Large intestine (tissue), 3 donors: Measurements from ENCODE around the gene EIF4G3. TPM values are rescaled to one million over a fixed set of nuclear protein-coding genes. Genes with fewer than 3 reads are reported as not detected.
"Not testable (repeated sequence)": the region's sequence is repeated elsewhere in the genome, so short reads cannot be mapped to it uniquely, and the experiment has no call there.

Experiments
- DNase-seq, 2 donors: peaks; one replicate each; pipeline versions ENCODE4 v3.0.0 to v3.0.0-alpha.2; 2013
- H3K27ac ChIP-seq: one replicate; pipeline ENCODE4 v1.5.1; 2013; ENCODE audit warnings: low read length
- H3K27me3 ChIP-seq: 2 replicates; pipeline ENCODE4 v1.6.1; 2013; ENCODE audit warnings: low read length; ENCODE audit not compliant: control insufficient read depth, insufficient read depth
- H3K36me3 ChIP-seq: 2 replicates; pipeline ENCODE4 v1.6.1; 2013; ENCODE audit warnings: low read length; ENCODE audit not compliant: control insufficient read depth, insufficient read depth
- H3K4me1 ChIP-seq: one replicate; pipeline ENCODE4 v1.6.1; 2013; ENCODE audit warnings: low read length; ENCODE audit not compliant: control insufficient read depth, insufficient read depth
- H3K4me3 ChIP-seq: one replicate; pipeline ENCODE4 v1.5.1; 2013; ENCODE audit warnings: low read length
- H3K9me3 ChIP-seq: one replicate; pipeline ENCODE4 v1.6.1; 2013; ENCODE audit warnings: mild to moderate bottlenecking, low read depth, low read length, moderate library complexity; ENCODE audit not compliant: control insufficient read depth
- WGBS: methylation state at CpG from one replicate; pipeline ENCODE4 v1.1.5; 2013; ENCODE audit warnings: low lambda C conversion rate; ENCODE audit not compliant: insufficient coverage; 5-methylcytosine and 5-hydroxymethylcytosine counted together
- polyA plus RNA-seq: library from polyadenylated mRNA; unstranded; fragments of 120-200 nt; gene quantifications from one replicate; pipeline ENCODE4 v1.2.1, GENCODE V29; 2013

EIF4G3 gene
- polyA plus RNA-seq, 1 donor = 37.8 TPM

GRCh38 chr1:20868263-20868662 is 308.4 kb downstream of the EIF4G3 start:
- Histone ChIP-seq H3K9me3 (no peaks in the 10 kb centered on the region), H3K4me3 (no peak overlapping the region), H3K27me3 (no peaks in the 10 kb centered on the region), H3K27ac (no peak overlapping the region), H3K36me3 (peaks cover 15% of the 10 kb centered on the region), H3K4me1 (no peaks in the 10 kb centered on the region)
- no peak for DNase-seq
- 100% methylated on average over 1 of the region's 2 CpGs for WGBS

- Histone ChIP-seq H3K27me3 (no peaks in the 10 kb centered on the region), H3K4me1 (no peaks in the 10 kb centered on the region), H3K27ac (no peak overlapping the region), H3K9me3 (no peaks in the 10 kb centered on the region), H3K36me3 (peaks cover 19% of the 10 kb centered on the region), H3K4me3 (no peak overlapping the region)
- no peak for DNase-seq
These were observed 308.9 kb downstream of the EIF4G3 start for GRCh38 chr1:20867847-20868246.

- H3K36me3 ChIP-seq = peaks cover 27% of the 10 kb centered on the region
- H3K9me3 ChIP-seq = no peaks in the 10 kb centered on the region
- WGBS = no CpG with 5 or more reads among the region's 1 CpG
- no peaks in the 10 kb centered on the region for H3K27me3 ChIP-seq
- H3K4me1 ChIP-seq = no peaks in the 10 kb centered on the region
- no peak overlapping the region for H3K27ac ChIP-seq
- H3K4me3 ChIP-seq = no peak overlapping the region
- DNase-seq = no peak
These were observed 309.6 kb downstream of the EIF4G3 start for GRCh38 chr1:20867062-20867461.

- Histone ChIP-seq H3K9me3 (no peaks in the 10 kb centered on the region), H3K27ac (no peak overlapping the region), H3K4me1 (no peaks in the 10 kb centered on the region), H3K4me3 (no peak overlapping the region), H3K27me3 (no peaks in the 10 kb centered on the region), H3K36me3 (peaks cover 36% of the 10 kb centered on the region)
- WGBS = 82% methylated on average over 2 of the region's 2 CpGs
- DNase-seq = no peak
These were observed 311.7 kb downstream of the EIF4G3 start for GRCh38 chr1:20865001-20865400.

- Histone ChIP-seq H3K9me3 (no peaks in the 10 kb centered on the region), H3K27ac (no peak overlapping the region), H3K27me3 (no peaks in the 10 kb centered on the region), H3K36me3 (peaks cover 47% of the 10 kb centered on the region), H3K4me3 (no peak overlapping the region), H3K4me1 (no peaks in the 10 kb centered on the region)
- WGBS = no CpG with 5 or more reads among the region's 4 CpGs
- DNase-seq = no peak
These were observed 322.2 kb downstream of the EIF4G3 start for GRCh38 chr1:20854529-20854928.

- peaks cover 40% of the 10 kb centered on the region for H3K36me3 ChIP-seq
- H3K27ac ChIP-seq = not testable (repeated sequence)
- no CpG with 5 or more reads among the region's 8 CpGs for WGBS
These were observed 324.9 kb downstream of the EIF4G3 start for GRCh38 chr1:20851791-20852190.

GRCh38 chr1:20850021-20850420 is 326.7 kb downstream of the EIF4G3 start:
- H3K36me3 ChIP-seq = peaks cover 47% of the 10 kb centered on the region
- H3K27ac ChIP-seq = no peak overlapping the region
- H3K4me1 ChIP-seq = no peaks in the 10 kb centered on the region
- H3K4me3 ChIP-seq = no peak overlapping the region
- no peaks in the 10 kb centered on the region for H3K9me3 ChIP-seq
- H3K27me3 ChIP-seq = no peaks in the 10 kb centered on the region
- 74% methylated on average over 3 of the region's 3 CpGs for WGBS
- DNase-seq = no peak

More at GRCh38 chr1:20851791-20852190, 324.9 kb downstream of the EIF4G3 start:
- not testable (repeated sequence) for H3K4me1 ChIP-seq, H3K9me3 ChIP-seq, DNase-seq, H3K27me3 ChIP-seq, H3K4me3 ChIP-seq

GRCh38 chr1:20849100-20849499 is 327.6 kb downstream of the EIF4G3 start:
- WGBS = 100% methylated on average over 1 of the region's 2 CpGs
- peaks cover 42% of the 10 kb centered on the region for H3K36me3 ChIP-seq
- H3K9me3 ChIP-seq = no peaks in the 10 kb centered on the region
- H3K27ac ChIP-seq = no peak overlapping the region
- H3K4me3 ChIP-seq = no peak overlapping the region
- H3K4me1 ChIP-seq = no peaks in the 10 kb centered on the region
- no peak for DNase-seq
- no peaks in the 10 kb centered on the region for H3K27me3 ChIP-seq

- Histone ChIP-seq H3K36me3 (peaks cover 36% of the 10 kb centered on the region), H3K4me1 (no peaks in the 10 kb centered on the region), H3K4me3 (no peak overlapping the region), H3K9me3 (no peaks in the 10 kb centered on the region), H3K27me3 (no peaks in the 10 kb centered on the region), H3K27ac (no peak overlapping the region)
- no CpG with 5 or more reads among the region's 1 CpG for WGBS
- no peak for DNase-seq
These were observed 328.5 kb downstream of the EIF4G3 start for GRCh38 chr1:20848162-20848561.

GRCh38 chr1:20847611-20848080 is 329.1 kb downstream of the EIF4G3 start:
- no peak overlapping the region for H3K27ac ChIP-seq
- H3K4me3 ChIP-seq = no peak overlapping the region
- H3K9me3 ChIP-seq = no peaks in the 10 kb centered on the region
- no peaks in the 10 kb centered on the region for H3K27me3 ChIP-seq
- 100% methylated on average over 2 of the region's 4 CpGs for WGBS
- H3K36me3 ChIP-seq = peaks cover 32% of the 10 kb centered on the region
- H3K4me1 ChIP-seq = no peaks in the 10 kb centered on the region
- no peak for DNase-seq

GRCh38 chr1:20846461-20847374 is 330.0 kb downstream of the EIF4G3 start:
- H3K27me3 ChIP-seq = no peaks in the 10 kb centered on the region
- no peak for DNase-seq
- peaks cover 29% of the 10 kb centered on the region for H3K36me3 ChIP-seq
- 100% methylated on average over 3 of the region's 6 CpGs for WGBS
- no peak overlapping the region for H3K27ac ChIP-seq
- no peaks in the 10 kb centered on the region for H3K9me3 ChIP-seq
- no peaks in the 10 kb centered on the region for H3K4me1 ChIP-seq
- H3K4me3 ChIP-seq = no peak overlapping the region
